ENCODE measurements around the gene SRSF9.

The SRSF9 gene

DNA sequence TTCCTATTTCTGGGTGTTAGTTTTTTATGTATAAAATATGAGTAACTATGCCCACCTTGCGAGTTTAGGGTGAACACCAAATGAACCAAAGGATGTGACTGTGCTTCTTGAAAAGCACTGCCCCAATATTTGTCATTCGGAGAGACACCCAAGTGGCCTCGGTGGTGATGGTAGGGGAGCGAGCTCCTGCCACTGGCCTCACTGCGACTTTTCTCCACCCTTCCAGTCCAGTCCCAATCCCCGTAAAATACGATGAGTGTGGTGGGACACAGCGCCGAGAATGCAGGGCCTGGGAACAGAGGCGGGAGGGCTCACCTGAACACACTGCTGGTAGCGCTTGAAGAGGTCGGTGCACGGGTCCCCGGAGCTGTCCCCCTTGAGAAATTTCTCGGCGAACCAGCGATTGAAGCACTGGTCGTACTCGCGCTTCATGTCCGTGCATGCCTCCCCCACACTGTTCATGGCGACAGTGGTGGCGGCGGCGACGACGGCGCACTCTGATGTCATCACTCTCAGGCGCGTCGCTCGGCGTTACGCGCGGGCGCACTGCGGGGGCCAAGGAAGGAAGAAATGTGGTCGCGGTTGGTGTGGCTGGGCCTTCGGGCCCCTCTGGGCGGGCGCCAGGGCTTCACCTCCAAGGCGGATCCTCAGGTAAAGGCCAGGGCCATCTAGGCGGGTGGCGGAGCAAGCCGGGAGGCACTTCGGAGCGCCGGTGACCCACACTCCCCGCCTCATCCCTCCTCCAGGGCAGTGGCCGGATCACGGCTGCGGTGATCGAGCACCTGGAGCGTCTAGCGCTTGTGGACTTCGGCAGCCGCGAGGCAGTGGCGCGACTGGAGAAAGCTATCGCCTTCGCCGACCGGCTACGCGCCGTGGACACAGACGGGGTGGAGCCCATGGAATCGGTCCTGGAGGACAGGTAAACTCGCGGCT lies 23.4 kb downstream of the SRSF9 start, which contains the start of the genes GATC and TRIAP1:
GATC (plus strand) TSS at position 534 of the 933 bp plus-strand sequence; CDS start at position 571, 37 bp downstream.
TRIAP1 (minus strand) TSS at position 474 of the 933 bp plus-strand sequence; CDS start at position 462, 12 bp downstream.
- TF ChIP-seq GATA3 (IDR thresholded peaks at IDR 0.05; ENCODE audit: low read depth, low read length) (no peak), GATA2 (IDR thresholded peaks at IDR 0.05; ENCODE audit: low read depth, low read length) (no peak)

DNA sequence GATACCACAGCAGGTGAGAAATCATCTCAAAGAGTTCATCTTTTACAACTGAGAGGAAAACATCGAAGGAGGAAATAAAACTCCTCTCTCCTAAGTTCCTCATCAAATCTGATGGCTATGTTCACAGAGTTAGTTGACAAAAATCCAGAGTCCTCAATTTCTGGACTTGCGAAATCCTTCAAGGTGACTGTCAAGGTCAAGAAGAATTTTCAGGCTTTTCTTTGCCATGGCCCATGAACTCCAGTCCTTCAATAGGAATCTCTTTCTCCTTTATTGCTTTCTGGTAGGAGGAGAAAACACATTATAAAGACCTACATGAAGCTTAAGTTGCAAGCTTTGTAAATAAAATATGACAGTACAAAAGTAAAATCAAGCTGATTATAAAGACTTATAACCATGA lies 24.9 kb downstream of the SRSF9 start:
- TF ChIP-seq GATA3 (IDR thresholded peaks at IDR 0.05; ENCODE audit: low read depth, low read length) (no peak), GATA2 (IDR thresholded peaks at IDR 0.05; ENCODE audit: low read depth, low read length) (no peak)

DNA sequence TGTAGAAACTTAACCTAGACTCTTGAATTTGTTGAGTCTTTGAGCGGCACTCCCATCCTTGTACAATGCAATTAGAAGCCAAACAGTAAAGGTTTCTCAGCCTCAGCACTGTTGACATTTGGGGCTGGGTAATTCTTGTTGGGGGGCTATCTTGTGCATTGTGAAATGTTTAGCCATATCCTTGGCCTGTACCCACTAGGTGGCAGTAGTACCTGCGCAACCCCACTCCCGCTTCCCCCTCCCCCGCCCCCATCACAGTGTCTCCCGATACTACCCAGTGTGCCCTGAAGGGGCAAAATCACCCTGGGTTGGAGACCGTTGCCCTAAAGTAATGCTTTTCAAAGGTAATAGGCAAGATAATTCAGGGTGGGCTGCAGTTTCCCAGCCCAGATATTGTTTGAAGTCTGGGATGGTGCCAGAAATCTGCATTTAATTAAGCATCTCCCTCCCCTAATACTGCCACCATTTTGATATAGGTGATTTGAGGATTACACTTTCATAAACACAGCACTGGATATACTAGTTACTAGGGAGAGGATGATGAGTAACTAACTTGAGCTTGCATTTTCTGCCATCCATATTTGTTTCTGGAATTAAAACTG lies 29.8 kb downstream of the SRSF9 start:
- TF ChIP-seq GATA3 (IDR thresholded peaks at IDR 0.05; ENCODE audit: low read depth, low read length) (no peak), GATA2 (IDR thresholded peaks at IDR 0.05; ENCODE audit: low read depth, low read length) (no peak)

DNA sequence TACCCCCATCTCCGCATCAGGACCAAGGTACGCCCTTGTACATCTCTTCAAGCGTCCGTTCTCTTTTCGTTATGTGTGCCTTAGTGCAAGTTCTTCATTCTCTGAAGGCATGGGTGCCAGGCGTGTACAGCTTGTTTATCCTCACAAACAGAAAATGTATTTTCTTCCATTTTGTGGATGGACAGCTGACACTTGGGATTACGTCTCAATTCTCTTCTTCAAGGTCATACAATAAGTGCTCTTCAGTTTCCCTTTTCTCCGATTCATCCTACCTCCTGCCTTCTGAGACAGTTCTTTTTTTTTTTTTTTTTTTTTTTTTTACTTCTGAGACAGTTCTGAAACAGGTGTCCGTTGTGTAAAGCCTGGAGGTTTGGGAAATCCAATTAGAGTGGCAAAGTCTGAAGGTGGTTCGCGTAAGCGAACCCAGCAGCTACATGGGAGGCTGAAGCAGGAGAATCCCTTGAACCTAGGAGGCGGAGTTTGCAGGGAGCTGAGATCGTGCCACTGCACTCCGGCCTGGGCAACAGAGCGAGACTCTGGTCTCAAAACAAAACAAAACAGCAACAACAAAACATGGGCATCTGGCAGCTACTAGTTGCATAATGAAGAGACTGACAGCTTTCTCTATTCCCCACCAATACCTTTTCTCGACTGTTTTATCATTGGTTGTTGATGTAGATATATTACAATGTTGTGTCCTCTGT lies 30.9 kb downstream of the SRSF9 start:
- no peak for TF ChIP-seq GATA2 (IDR thresholded peaks at IDR 0.05; ENCODE audit: low read depth, low read length)
- TF ChIP-seq GATA3 (IDR thresholded peaks at IDR 0.05; ENCODE audit: low read depth, low read length) = no peak

DNA sequence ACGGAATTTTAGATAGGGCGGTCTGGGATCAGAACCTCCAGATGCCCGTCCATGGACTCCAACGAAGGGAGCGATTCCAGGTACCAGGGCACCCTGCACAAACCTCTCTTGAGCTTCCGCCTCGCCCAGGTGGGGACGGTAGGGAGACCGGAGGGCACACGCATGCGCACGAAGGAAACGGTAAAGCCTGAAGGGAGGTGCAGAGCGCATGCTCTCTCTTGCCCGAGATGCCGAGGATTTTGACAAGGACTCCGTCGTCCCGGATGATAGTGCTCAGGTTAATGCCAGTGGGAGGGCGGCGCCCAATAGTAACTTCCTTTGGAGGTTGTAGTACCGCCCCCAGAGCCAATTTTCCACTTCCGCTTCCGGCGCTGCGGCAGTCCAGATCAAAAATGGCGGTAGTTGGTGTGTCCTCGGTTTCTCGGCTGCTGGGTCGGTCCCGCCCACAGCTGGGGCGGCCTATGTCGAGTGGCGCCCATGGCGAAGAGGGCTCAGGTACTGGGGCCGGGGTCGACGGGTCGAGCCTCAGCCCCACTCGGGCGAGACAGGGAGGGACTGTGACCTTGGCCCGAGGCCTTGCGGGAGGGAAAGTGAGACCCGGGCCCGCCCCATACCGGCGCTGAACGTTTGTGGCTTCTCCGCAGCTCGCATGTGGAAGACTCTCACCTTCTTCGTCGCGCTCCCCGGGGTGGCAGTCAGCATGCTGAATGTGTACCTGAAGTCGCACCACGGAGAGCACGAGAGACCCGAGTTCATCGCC lies 31.6 kb downstream of the SRSF9 start, which contains the start of gene COX6A1:
COX6A1 (plus strand) TSS at position 379 of the 760 bp plus-strand sequence; CDS start at position 393, 14 bp downstream.
- no peak for TF ChIP-seq GATA2 (IDR thresholded peaks at IDR 0.05; ENCODE audit: low read depth, low read length)
- no peak for TF ChIP-seq GATA3 (IDR thresholded peaks at IDR 0.05; ENCODE audit: low read depth, low read length)

DNA sequence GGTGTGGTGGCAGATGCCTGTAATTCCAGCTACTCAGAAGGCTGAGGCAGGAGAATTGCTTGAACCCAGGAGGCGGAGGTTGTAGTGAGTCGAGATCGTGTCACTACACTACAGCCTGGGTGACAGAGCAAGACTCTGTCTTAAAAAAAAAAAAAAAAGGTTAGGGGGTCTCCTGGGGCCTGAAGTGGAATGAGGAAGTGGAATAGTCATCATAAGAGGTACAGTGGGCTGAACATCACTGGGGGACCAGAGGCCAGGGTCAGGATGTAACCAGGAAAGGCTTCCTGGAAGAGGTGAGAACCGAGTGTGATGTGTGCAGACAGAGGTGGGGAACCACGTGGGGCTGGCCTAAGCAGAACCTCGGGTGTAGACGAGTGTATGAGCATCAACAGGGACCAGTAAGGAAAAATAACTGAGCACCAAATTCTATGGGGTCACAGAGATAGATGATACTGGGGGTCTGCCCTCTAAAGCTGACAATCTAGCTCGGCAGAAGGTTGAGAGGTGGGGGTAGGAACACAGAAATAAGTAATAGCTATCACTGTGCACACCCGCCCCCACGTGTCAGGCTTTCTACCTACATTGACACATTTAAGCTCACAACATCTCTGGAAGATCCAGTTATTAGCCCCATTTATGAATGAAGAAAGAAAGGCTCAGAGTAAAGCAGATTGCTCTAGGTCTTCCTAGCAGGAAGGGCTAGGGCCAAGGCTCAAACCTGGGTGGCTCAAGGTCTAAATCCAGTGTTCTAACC lies 36.6 kb downstream of the SRSF9 start:
- TF ChIP-seq GATA2 (IDR thresholded peaks at IDR 0.05; ENCODE audit: low read depth, low read length) (no peak), GATA3 (IDR thresholded peaks at IDR 0.05; ENCODE audit: low read depth, low read length) (no peak)

DNA sequence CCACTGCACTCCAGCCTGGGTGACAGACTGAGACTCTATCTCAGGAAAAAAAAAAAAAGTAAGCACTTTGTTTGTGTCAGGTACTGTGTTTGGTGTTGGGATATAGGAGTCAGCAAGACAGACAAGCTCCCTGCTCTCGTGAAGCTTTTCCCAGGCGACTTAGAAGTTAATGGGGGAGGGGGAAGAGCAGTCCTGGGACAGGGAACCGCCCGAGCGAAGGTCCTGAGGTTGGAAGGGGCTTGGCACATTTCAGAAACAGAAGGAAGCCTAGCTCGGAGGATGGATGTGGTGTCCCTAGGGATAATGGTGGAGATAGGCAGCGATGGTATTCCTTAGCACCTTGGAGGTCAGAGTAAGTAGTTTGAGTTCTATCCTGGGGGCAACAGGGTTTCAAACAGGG lies 40.2 kb downstream of the SRSF9 start:
- TF ChIP-seq GATA3 (IDR thresholded peaks at IDR 0.05; ENCODE audit: low read depth, low read length) = no peak
- no peak for TF ChIP-seq GATA2 (IDR thresholded peaks at IDR 0.05; ENCODE audit: low read depth, low read length)

DNA sequence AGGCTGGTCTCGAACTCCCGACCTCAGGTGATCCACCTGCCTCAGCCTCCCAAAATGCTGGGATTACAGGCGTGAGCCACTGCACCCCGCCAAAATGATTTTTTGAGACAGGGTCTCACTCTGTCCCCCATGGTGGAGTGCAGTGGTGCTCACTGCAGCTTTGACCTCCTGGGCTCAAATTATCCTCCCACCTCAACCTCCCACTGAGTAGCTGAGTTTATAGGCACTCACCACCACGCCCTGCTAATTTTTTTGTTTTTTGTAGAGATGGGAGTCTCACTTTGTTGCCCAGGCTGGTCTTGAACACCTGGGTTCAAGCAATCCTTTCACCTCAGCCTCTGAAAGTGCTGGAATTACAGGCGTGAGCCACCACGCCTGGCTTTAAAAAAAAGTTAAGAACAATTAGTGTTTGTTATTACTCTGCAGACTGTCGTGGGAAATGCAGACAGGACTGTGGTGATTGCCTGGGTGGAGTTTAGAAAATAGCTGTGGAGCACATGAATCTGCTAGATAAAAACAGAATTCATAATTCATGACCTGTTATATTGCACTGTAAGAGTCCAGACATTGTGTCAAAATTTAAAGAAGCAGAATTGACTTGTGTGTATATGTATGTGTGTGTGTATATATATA lies 40.8 kb downstream of the SRSF9 start:
- TF ChIP-seq GATA3 (IDR thresholded peaks at IDR 0.05; ENCODE audit: low read depth, low read length) = no peak
- TF ChIP-seq GATA2 (IDR thresholded peaks at IDR 0.05; ENCODE audit: low read depth, low read length) = no peak

DNA sequence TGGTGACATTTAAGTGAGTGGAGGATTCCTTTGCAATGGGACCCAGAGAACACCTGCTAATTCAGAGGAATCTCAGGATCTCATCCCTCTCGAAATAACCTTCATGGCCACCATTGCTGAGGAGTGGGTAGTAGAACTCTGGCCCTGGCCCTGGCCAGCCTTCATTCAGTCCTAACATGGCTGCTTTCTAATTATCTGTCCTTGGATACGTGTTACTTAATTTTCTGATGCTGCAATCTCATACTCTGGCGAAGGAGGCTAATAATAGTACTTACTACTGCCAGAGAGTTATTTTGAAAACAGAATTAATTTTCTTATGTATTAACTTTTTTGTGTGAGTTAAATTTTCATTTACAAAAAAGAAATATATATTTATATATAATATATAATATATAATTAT lies 43.8 kb downstream of the SRSF9 start:
- TF ChIP-seq GATA2 (IDR thresholded peaks at IDR 0.05; ENCODE audit: low read depth, low read length) (no peak), GATA3 (IDR thresholded peaks at IDR 0.05; ENCODE audit: low read depth, low read length) (no peak)

DNA sequence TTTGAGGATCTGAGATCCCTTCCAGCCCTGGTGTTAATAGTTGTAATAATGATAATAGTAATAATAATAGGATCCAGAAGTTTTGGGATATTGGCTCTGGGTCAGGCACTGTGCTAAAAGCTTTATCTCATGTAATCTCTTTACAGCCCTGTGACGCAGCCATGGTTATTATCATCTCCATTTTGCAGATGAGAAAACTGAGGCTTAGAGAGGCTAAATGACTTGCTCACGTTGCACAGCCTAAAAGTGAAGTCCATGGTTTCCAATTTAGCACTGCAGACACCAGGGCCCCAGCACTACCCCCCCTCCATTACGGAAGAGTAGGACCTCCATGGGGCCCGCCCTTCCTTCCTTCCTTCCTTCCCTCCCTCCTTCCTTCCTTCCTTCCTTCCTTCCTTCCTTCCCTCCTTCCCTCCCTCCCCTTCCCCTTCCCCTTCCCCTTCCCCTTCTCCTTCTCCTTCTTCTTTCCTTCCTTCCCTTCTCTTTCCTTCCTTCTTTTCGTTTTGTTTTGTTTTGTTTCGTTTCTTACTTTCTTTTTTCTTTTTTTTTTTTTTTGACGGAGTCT lies 46.6 kb downstream of the SRSF9 start:
- TF ChIP-seq GATA3 (IDR thresholded peaks at IDR 0.05; ENCODE audit: low read depth, low read length) (no peak), GATA2 (IDR thresholded peaks at IDR 0.05; ENCODE audit: low read depth, low read length) (no peak)

DNA sequence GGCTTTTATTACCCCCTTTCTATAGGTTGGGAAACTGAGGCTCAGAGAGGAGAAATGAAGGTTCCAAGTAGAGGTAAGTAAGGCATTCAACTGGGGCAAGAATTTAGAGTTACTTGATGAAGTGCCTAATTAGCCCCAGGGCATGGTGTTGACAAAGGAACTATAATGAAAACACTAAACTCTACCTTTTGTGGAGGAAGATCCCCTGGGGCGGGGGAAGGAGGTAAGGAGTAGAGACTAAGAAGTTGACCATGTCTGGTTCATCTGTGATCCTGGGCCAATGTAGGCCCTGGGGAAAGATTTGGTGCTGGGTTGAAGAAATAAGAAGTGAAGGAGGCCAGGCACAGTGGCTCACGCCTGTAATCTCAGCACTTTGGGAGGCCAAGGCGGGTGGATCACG lies 47.8 kb downstream of the SRSF9 start:
- TF ChIP-seq GATA3 (IDR thresholded peaks at IDR 0.05; ENCODE audit: low read depth, low read length) (no peak), GATA2 (IDR thresholded peaks at IDR 0.05; ENCODE audit: low read depth, low read length) (no peak)

Data from SH-SY5Y (cell line).